Common myeloid progenitor, CD34-positive (primary cell): ENCODE results near the gene BORCS5.

Experiments used
- CTCF ChIA-PET: fragments of 350-600 bp; sonication (Branson Sonifier 250); formaldehyde crosslinking; loops from one replicate; lab custom pipeline; 2021; ENCODE audit warnings: antibody characterized with exemption; lab: Charles Lee
- POLR2A ChIA-PET: fragments of 350-600 bp; sonication (Branson Sonifier 250); formaldehyde crosslinking; loops from one replicate; lab custom pipeline; 2021; ENCODE audit warnings: antibody characterized with exemption; lab: Charles Lee
- DNase-seq, 3 donors: peaks; one replicate each; pipeline versions ENCODE4 v3.0.0 to v3.0.0-alpha.2; 2013
- H3K27ac ChIP-seq, 2 experiments: 1 replicate in 1 of 2; 2 replicates in 1 of 2; pipeline ENCODE4 v1.7.0; 2013; ENCODE audit warnings: inconsistent platforms in 2 of 2, low read length in 2 of 2, mild to moderate bottlenecking in 2 of 2, low read depth in 1 of 2, moderate library complexity in 1 of 2; ENCODE audit not compliant: severe bottlenecking in 2 of 2, insufficient read depth in 1 of 2, poor library complexity in 1 of 2
- H3K27me3 ChIP-seq, 5 experiments: replicated peaks in 2 of 5; 1 replicate in 3 of 5; 2 replicates in 2 of 5; pipeline versions ENCODE4 v1.6.1 to v1.7.0; 2013; ENCODE audit warnings: low read length in 4 of 5, mild to moderate bottlenecking in 2 of 5, moderate library complexity in 2 of 5, inconsistent platforms in 1 of 5; ENCODE audit not compliant: insufficient read depth in 5 of 5, control insufficient read depth in 4 of 5
- H3K36me3 ChIP-seq, 4 experiments: 1 replicate in 2 of 4; 2 replicates in 2 of 4; pipeline versions ENCODE4 v1.6.1 to v1.7.0; 2013; ENCODE audit warnings: low read length in 3 of 4, control low read depth in 1 of 4, mild to moderate bottlenecking in 1 of 4; ENCODE audit not compliant: control insufficient read depth in 4 of 4, insufficient read depth in 4 of 4
- H3K4me1 ChIP-seq, 4 experiments: 1 replicate in 3 of 4; 2 replicates in 1 of 4; pipeline versions ENCODE4 v1.6.1 to v1.7.1; 2013; ENCODE audit warnings: low read length in 3 of 4, mild to moderate bottlenecking in 3 of 4, control low read depth in 1 of 4, inconsistent platforms in 1 of 4, moderate library complexity in 1 of 4; ENCODE audit not compliant: control insufficient read depth in 4 of 4, insufficient read depth in 4 of 4; ENCODE audit errors: control extremely low read depth in 1 of 4
- H3K4me3 ChIP-seq, 7 experiments: 1 replicate in 4 of 7; 2 replicates in 3 of 7; pipeline versions ENCODE4 v1.5.1 to v1.7.0; 2013; ENCODE audit warnings: mild to moderate bottlenecking in 7 of 7, low read length in 6 of 7, moderate library complexity in 6 of 7, inconsistent platforms in 2 of 7, low read depth in 2 of 7, control low read depth in 1 of 7; ENCODE audit not compliant: insufficient read depth in 4 of 7, control insufficient read depth in 1 of 7; ENCODE audit errors: extremely low read depth in 1 of 7
- H3K9me3 ChIP-seq, 5 experiments: 1 replicate in 4 of 5; 2 replicates in 1 of 5; pipeline versions ENCODE4 v1.6.1 to v1.7.1; 2013; ENCODE audit warnings: low read length in 4 of 5, mild to moderate bottlenecking in 2 of 5, inconsistent platforms in 1 of 5, low read depth in 1 of 5, moderate library complexity in 1 of 5; ENCODE audit not compliant: control insufficient read depth in 4 of 5, insufficient read depth in 2 of 5; ENCODE audit errors: control extremely low read depth in 1 of 5
- WGBS: methylation state at CpG from one replicate; pipeline ENCODE4 v1.1.5; 2013; ENCODE audit not compliant: insufficient coverage; 5-methylcytosine and 5-hydroxymethylcytosine counted together

Gene BORCS5

GRCh38 chr12:12365446-12365802 lies 8.5 kb downstream of the BORCS5 start:
- Histone ChIP-seq H3K4me3 (no peak overlapping the region), H3K36me3 (peaks cover 3 to 11% (median 9%) of the 10 kb centered on the region in 4 experiments), H3K4me1 (no peaks in the 10 kb centered on the region), H3K9me3 (no peaks in the 10 kb centered on the region), H3K27me3 (no peaks in the 10 kb centered on the region), H3K27ac (no peak overlapping the region)
- WGBS, result 100% methylated on average over 1 of the region's 5 CpGs
- DNase-seq, result no peak
- POLR2A ChIA-PET, result no interaction called here
- CTCF ChIA-PET, result interaction anchor here (0.6 to 3.6 kb wide), 3 partner anchors 8 to 38 kb away, joined by 3 to 19 read pairs (median 3); partner anchors contain the start of gene BORCS5

GRCh38 chr12:12365931-12366431 lies 9.1 kb downstream of the BORCS5 start:
- no peak for DNase-seq
- WGBS, result 86% methylated on average over 2 of the region's 4 CpGs

GRCh38 chr12:12366701-12367481 lies 10.0 kb downstream of the BORCS5 start:
- H3K4me1 ChIP-seq, result no peaks in the 10 kb centered on the region
- ChIA-PET POLR2A (interaction anchor here (1.1 to 1.3 kb wide), 2 partner anchors 9 to 10 kb away, joined by 3 to 4 read pairs; partner anchors contain the start of gene BORCS5), CTCF (interaction anchor here (0.8 to 3.6 kb wide), 6 partner anchors 9 to 370 kb away, joined by 3 to 19 read pairs (median 4); partner anchors contain the start of gene BORCS5)
- peaks cover 3 to 10% (median 8%) of the 10 kb centered on the region in 4 experiments for H3K36me3 ChIP-seq
- H3K27me3 ChIP-seq, result no peaks in the 10 kb centered on the region
- WGBS, result 95% methylated on average over 4 of the region's 4 CpGs
- no peaks in the 10 kb centered on the region for H3K9me3 ChIP-seq
- H3K4me3 ChIP-seq, result no peak overlapping the region
- no peak overlapping the region for H3K27ac ChIP-seq
- no peak for DNase-seq

More at GRCh38 chr12:12365931-12366431, 9.1 kb downstream of the BORCS5 start:
- H3K4me1 ChIP-seq, result no peaks in the 10 kb centered on the region
- H3K9me3 ChIP-seq, result no peaks in the 10 kb centered on the region
- H3K27ac ChIP-seq, result no peak overlapping the region
- peaks cover 3 to 11% (median 9%) of the 10 kb centered on the region in 4 experiments for H3K36me3 ChIP-seq
- H3K27me3 ChIP-seq, result no peaks in the 10 kb centered on the region
- no peak overlapping the region for H3K4me3 ChIP-seq
- ChIA-PET CTCF (interaction anchor here (1.3 to 3.6 kb wide), 2 partner anchors 10 to 39 kb away, joined by 3 to 19 read pairs; no protein-coding TSS in a partner anchor), POLR2A (no interaction called here)

GRCh38 chr12:12367482-12367998 lies 10.7 kb downstream of the BORCS5 start:
- 100% methylated on average over 4 of the region's 4 CpGs for WGBS
- H3K27ac ChIP-seq, result no peak overlapping the region
- POLR2A ChIA-PET, result interaction anchor here (1.1 to 1.3 kb wide), 2 partner anchors 9 to 11 kb away, joined by 3 to 4 read pairs; partner anchors contain the start of gene BORCS5

GRCh38 chr12:12372946-12373722 lies 16.3 kb downstream of the BORCS5 start:
- no peaks in the 10 kb centered on the region for H3K27me3 ChIP-seq
- ChIA-PET POLR2A (no interaction called here), CTCF (no interaction called here)
- no peak overlapping the region for H3K27ac ChIP-seq
- 96% methylated on average over 3 of the region's 4 CpGs for WGBS
- peaks cover 0 to 6% (median 1%) of the 10 kb centered on the region in 4 experiments for H3K36me3 ChIP-seq
- no peaks in the 10 kb centered on the region for H3K4me1 ChIP-seq
- DNase-seq, result no peak
- no peak overlapping the region for H3K4me3 ChIP-seq
- no peaks in the 10 kb centered on the region for H3K9me3 ChIP-seq

More at GRCh38 chr12:12367482-12367998, 10.7 kb downstream of the BORCS5 start:
- no peaks in the 10 kb centered on the region for H3K27me3 ChIP-seq
- no peaks in the 10 kb centered on the region for H3K4me1 ChIP-seq
- no peak overlapping the region for H3K4me3 ChIP-seq
- H3K9me3 ChIP-seq, result no peaks in the 10 kb centered on the region
- DNase-seq, result no peak
- H3K36me3 ChIP-seq, result peaks cover 3 to 10% (median 9%) of the 10 kb centered on the region in 4 experiments
- CTCF ChIA-PET, result interaction anchor here (0.8 to 3.6 kb wide), 4 partner anchors 9 to 338 kb away, joined by 3 to 19 read pairs (median 6); partner anchors contain the start of gene BORCS5

GRCh38 chr12:12376646-12377448 lies 20.0 kb downstream of the BORCS5 start:
- 82% methylated on average over 4 of the region's 12 CpGs for WGBS
- POLR2A ChIA-PET, result no interaction called here
- Histone ChIP-seq H3K27ac (no peak overlapping the region), H3K4me1 (peaks cover 0 to 4% (median 2%) of the 10 kb centered on the region in 4 experiments), H3K27me3 (no peaks in the 10 kb centered on the region), H3K9me3 (no peaks in the 10 kb centered on the region), H3K36me3 (peaks cover 0 to 3% (median 0%) of the 10 kb centered on the region in 4 experiments), H3K4me3 (no peak overlapping the region)
- CTCF ChIA-PET, result interaction anchor here (0.7 to 6.0 kb wide), 30 partner anchors 10 to 692 kb away, joined by 3 to 51 read pairs (median 4); partner anchors contain the start of genes BORCS5, DUSP16 and GPR19
- peak; percentile 78 to 88 (median 87) for DNase-seq
